Kidney (tissue), 14 donors: ENCODE measurements around the gene NPAS3. TPM values are rescaled to one million over a fixed set of nuclear protein-coding genes. Genes with fewer than 3 reads are reported as not detected.

Experiments used
- DNase-seq, 5 donors: peaks; one replicate each; pipeline ENCODE4 v3.0.0-alpha.2; 2013 to 2020
- FAIRE-seq: peaks from 2 replicates; lab custom pipeline; 2012; peaks lifted over from hg19 to GRCh38; lab: Jason Lieb, UNC
- H3K27ac ChIP-seq, 2 donors: one replicate each; pipeline ENCODE4 v1.7.0; 2013; ENCODE audit warnings: low read depth in 2 of 2, low read length in 2 of 2, inconsistent platforms in 1 of 2
- H3K27me3 ChIP-seq: one replicate; pipeline ENCODE4 v1.7.1; 2013; ENCODE audit warnings: low read length, inconsistent platforms; ENCODE audit not compliant: control insufficient read depth, insufficient read depth
- H3K36me3 ChIP-seq, 3 donors: one replicate each; pipeline versions ENCODE4 v1.7.0 to v1.7.1; 2013; ENCODE audit warnings: low read length in 3 of 3, control low read depth in 1 of 3, inconsistent platforms in 1 of 3; ENCODE audit not compliant: insufficient read depth in 3 of 3, control insufficient read depth in 2 of 3
- H3K4me1 ChIP-seq, 3 donors: one replicate each; pipeline versions ENCODE4 v1.7.0 to v1.7.1; 2013; ENCODE audit warnings: low read length in 3 of 3, inconsistent platforms in 1 of 3, low read depth in 1 of 3; ENCODE audit not compliant: control insufficient read depth in 2 of 3, insufficient read depth in 2 of 3
- H3K4me3 ChIP-seq, 3 donors: one replicate each; pipeline versions ENCODE4 v1.7.0 to v1.8.1; 2013; ENCODE audit warnings: low read length in 3 of 3, control low read depth in 1 of 3, inconsistent platforms in 1 of 3
- H3K9ac ChIP-seq, 3 donors: one replicate each; pipeline versions ENCODE4 v1.7.0 to v1.7.1; 2013; ENCODE audit warnings: low read length in 3 of 3, control low read depth in 1 of 3, inconsistent platforms in 1 of 3
- H3K9me3 ChIP-seq, 3 donors: one replicate each; pipeline versions ENCODE4 v1.7.0 to v1.7.1; 2013; ENCODE audit warnings: low read length in 3 of 3, control low read depth in 1 of 3, inconsistent platforms in 1 of 3; ENCODE audit not compliant: control insufficient read depth in 2 of 3, insufficient read depth in 1 of 3
- CTCF ChIP-seq: IDR thresholded peaks from 3 replicates; pipeline ENCODE4 v1.5.1; 2012; ENCODE audit warnings: mild to moderate bottlenecking, moderate library complexity, borderline replicate concordance; ENCODE audit not compliant: insufficient read depth; ENCODE audit errors: extremely low read depth
- intact Hi-C: fragments of 100-400 bp; cut with DNase I; formaldehyde crosslinking; loops from one replicate; pipeline ENCODE4 v1.11.1; 2022
- polyA plus RNA-seq: library from polyadenylated mRNA; stranded (reverse); fragments of 350-450 nt; fragmentation: Illumina TruSeq; extraction: RNeasy Lipid Tissue Mini Kit (QIAGEN cat#74804); gene quantifications from one replicate; pipeline ENCODE4 v1.2.3, GENCODE V29; 2014; ENCODE audit warnings: low read depth, low replicate concordance; ENCODE audit not compliant: insufficient read depth
- total RNA-seq: library from RNA; stranded (reverse); fragmentation: NEBNext Ultra II Directional; extraction: Animal tissue kit (Norgen Biotek cat#: 25700); gene quantifications from one replicate; pipeline ENCODE4 v1.2.1, GENCODE V29; 2021
- donor health status: control.
- donor health status: control.
- donor health status: control.
- donor health status: control.
- donor health status: control.
- donor health status: DM: yes; HTN: yes; CAD: no.
- donor health status: Normal renal cell carcinoma (clear cell type).

Gene NPAS3
- total and polyA plus RNA-seq, 2 donors from 2014 or later, result 0.82 to 5.0 TPM

DNA sequence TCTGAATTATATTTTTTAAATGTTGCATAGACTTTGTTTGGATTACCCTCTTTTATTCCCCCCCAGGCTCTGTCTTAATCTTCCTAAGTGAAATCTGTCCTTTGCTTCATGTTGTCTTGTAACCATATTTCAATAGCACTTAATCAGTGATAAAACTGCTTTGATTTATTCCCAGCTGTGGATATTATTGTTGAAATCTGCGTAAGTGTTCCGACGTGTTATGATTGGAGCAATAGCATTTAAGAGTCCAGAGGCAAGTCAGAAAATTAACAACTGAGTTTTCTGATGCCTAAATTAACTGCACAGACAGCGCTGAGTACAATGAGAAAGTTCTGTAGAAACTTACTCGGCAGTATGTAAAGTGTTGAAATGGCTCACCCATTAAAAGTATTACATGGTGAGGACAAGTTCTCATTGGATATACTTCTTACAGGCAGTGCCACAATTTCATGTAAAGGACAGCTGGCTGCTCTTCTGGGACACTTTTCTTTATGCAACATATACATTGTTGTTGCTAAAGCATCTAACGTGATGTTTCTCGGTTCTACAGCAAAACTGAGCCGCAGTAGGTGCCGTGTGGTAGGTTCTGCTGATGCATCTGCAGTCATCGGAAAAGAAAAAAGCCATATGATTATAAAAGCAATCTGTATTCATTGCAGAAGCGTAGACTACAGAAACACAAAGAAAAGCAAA, 511.2 kb downstream of the NPAS3 start:
- no peak overlapping the region for H3K9ac ChIP-seq
- H3K27ac ChIP-seq, result no peak overlapping the region
- no peak for FAIRE-seq
- DNase-seq, result no peak
- intact Hi-C loops, result no loop called here
- no peaks in the 10 kb centered on the region for H3K27me3 ChIP-seq
- H3K4me1 ChIP-seq, result no peaks in the 10 kb centered on the region
- H3K4me3 ChIP-seq, result no peak overlapping the region
- no peak for TF ChIP-seq CTCF
- no peaks in the 10 kb centered on the region for H3K9me3 ChIP-seq
- H3K36me3 ChIP-seq, result no peaks in the 10 kb centered on the region

GRCh38 chr14:33450416-33450815, 511.7 kb downstream of the NPAS3 start:
- DNase-seq (no peak), FAIRE-seq (no peak)
- Histone ChIP-seq H3K27me3 (no peaks in the 10 kb centered on the region), H3K9ac (no peak overlapping the region), H3K9me3 (no peaks in the 10 kb centered on the region), H3K27ac (no peak overlapping the region), H3K4me3 (no peak overlapping the region), H3K4me1 (no peaks in the 10 kb centered on the region), H3K36me3 (no peaks in the 10 kb centered on the region)
- intact Hi-C loops, result no loop called here
- TF ChIP-seq CTCF, result no peak

DNA sequence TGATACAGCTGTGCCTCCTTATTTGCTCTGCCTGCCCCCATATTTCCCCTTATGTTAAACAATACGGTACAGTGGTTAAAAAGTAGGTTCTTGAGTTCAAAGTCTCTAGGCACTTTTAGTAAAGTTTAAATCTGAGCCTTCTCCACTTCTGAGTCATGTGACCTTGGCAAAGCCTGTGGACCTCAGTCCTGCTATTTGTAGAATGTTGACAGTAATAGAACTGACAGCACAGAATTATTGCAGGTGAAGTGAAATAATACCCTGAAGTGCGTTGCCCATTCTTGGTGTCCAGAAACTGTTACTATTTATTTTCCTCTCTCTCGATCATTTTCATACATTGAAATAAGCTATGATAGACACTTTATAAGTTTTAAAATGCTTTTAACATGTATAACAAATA, 512.5 kb downstream of the NPAS3 start:
- Histone ChIP-seq H3K27me3 (no peaks in the 10 kb centered on the region), H3K4me3 (no peak overlapping the region), H3K9ac (no peak overlapping the region), H3K4me1 (no peaks in the 10 kb centered on the region), H3K27ac (no peak overlapping the region), H3K9me3 (no peaks in the 10 kb centered on the region), H3K36me3 (no peaks in the 10 kb centered on the region)
- intact Hi-C loops, result no loop called here
- DNase-seq, result peak in 1 of 5 donors; percentile 33
- no peak for FAIRE-seq
- TF ChIP-seq CTCF, result no peak

GRCh38 chr14:33452995-33453394, 514.3 kb downstream of the NPAS3 start:
- no peaks in the 10 kb centered on the region for H3K36me3 ChIP-seq
- TF ChIP-seq CTCF, result no peak
- H3K9ac ChIP-seq, result no peak overlapping the region
- DNase-seq, result no peak
- no peak overlapping the region for H3K27ac ChIP-seq
- H3K4me1 ChIP-seq, result no peaks in the 10 kb centered on the region
- H3K9me3 ChIP-seq, result no peaks in the 10 kb centered on the region
- H3K4me3 ChIP-seq, result no peak overlapping the region
- no peaks in the 10 kb centered on the region for H3K27me3 ChIP-seq
- intact Hi-C loops, result no loop called here
- FAIRE-seq, result no peak
